OCI-LY3 (cell line): ENCODE data around the gene GRK1.

Experiments
- EZH2phosphoT487 ChIP-seq: fragments of 200-600 bp; shearing (Covaris generic); IDR thresholded peaks from 2 replicates; pipeline ENCODE4 v1.6.1; 2018; ENCODE audit warnings: antibody characterized with exemption, mixed run types, low read depth
- TF ChIP-seq, protein P1 (sequence below): fragments of 200-600, 300-600 bp; sonication (generic); IDR thresholded peaks from 2 replicates; pipeline ENCODE4 v1.5.1; 2014; ENCODE audit warnings: antibody characterized with exemption, low read length, low read depth

GRCh38 chr13:113666951-113667701 is at the start of gene GRK1:
- TF ChIP-seq, protein P1, sequence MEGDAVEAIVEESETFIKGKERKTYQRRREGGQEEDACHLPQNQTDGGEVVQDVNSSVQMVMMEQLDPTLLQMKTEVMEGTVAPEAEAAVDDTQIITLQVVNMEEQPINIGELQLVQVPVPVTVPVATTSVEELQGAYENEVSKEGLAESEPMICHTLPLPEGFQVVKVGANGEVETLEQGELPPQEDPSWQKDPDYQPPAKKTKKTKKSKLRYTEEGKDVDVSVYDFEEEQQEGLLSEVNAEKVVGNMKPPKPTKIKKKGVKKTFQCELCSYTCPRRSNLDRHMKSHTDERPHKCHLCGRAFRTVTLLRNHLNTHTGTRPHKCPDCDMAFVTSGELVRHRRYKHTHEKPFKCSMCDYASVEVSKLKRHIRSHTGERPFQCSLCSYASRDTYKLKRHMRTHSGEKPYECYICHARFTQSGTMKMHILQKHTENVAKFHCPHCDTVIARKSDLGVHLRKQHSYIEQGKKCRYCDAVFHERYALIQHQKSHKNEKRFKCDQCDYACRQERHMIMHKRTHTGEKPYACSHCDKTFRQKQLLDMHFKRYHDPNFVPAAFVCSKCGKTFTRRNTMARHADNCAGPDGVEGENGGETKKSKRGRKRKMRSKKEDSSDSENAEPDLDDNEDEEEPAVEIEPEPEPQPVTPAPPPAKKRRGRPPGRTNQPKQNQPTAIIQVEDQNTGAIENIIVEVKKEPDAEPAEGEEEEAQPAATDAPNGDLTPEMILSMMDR: no peak
- no peak for TF ChIP-seq EZH2phosphoT487
